ENCODE results near the gene RNF38.
"Not testable (repeated sequence)": the region's sequence is repeated elsewhere in the genome, so short reads cannot be mapped to it uniquely, and the experiment has no call there.

RNF38 gene

GRCh38 chr9:36399980-36400331 lies at the start of gene RNF38:
TSS of gene RNF38 (minus strand) at chr9:36400269. CDS start at chr9:36400108, 161 bp downstream.
- no peaks in the 10 kb centered on the region for H3K36me3 ChIP-seq
- TF ChIP-seq CTCF (IDR thresholded peaks at IDR 0.05): no peak
- H3K9me3 ChIP-seq: no peaks in the 10 kb centered on the region
- peaks cover 22 to 24% of the 10 kb centered on the region in 2 experiments for H3K4me1 ChIP-seq (ENCODE audit: control insufficient read depth in 1 of 2, insufficient read depth in 1 of 2, low read depth in 1 of 2, low read length in 1 of 2)
- H3K27me3 ChIP-seq: no peaks in the 10 kb centered on the region
- H3K4me3 ChIP-seq (ENCODE audit: low read depth in 1 of 2, low read length in 1 of 2): peak within 1 kb of the TSS; percentile 88 to 91
- H3K27ac ChIP-seq: peak within 1 kb of the TSS; percentile 96

GRCh38 chr9:36448555-36448954 lies 48.5 kb upstream of the RNF38 start:
- not testable (repeated sequence) for H3K4me1 ChIP-seq (ENCODE audit: control insufficient read depth in 1 of 2, insufficient read depth in 1 of 2, low read depth in 1 of 2, low read length in 1 of 2); H3K36me3 ChIP-seq; H3K27me3 ChIP-seq; H3K4me3 ChIP-seq (ENCODE audit: low read depth in 1 of 2, low read length in 1 of 2); H3K27ac ChIP-seq; H3K9me3 ChIP-seq

- Histone ChIP-seq H3K27me3 (no peaks in the 10 kb centered on the region), H3K4me3 (ENCODE audit: low read depth in 1 of 2, low read length in 1 of 2) (no peak overlapping the region), H3K36me3 (no peaks in the 10 kb centered on the region), H3K27ac (no peak overlapping the region), H3K4me1 (ENCODE audit: control insufficient read depth in 1 of 2, insufficient read depth in 1 of 2, low read depth in 1 of 2, low read length in 1 of 2) (no peaks in the 10 kb centered on the region), H3K9me3 (no peaks in the 10 kb centered on the region)
- no peak for TF ChIP-seq CTCF (IDR thresholded peaks at IDR 0.05)
These were observed 47.9 kb upstream of the RNF38 start for GRCh38 chr9:36448017-36448416.

- not testable (repeated sequence) for H3K36me3 ChIP-seq; H3K27me3 ChIP-seq; H3K4me1 ChIP-seq (ENCODE audit: control insufficient read depth in 1 of 2, insufficient read depth in 1 of 2, low read depth in 1 of 2, low read length in 1 of 2); H3K4me3 ChIP-seq (ENCODE audit: low read depth in 1 of 2, low read length in 1 of 2); H3K27ac ChIP-seq; H3K9me3 ChIP-seq
These were observed 46.6 kb upstream of the RNF38 start for GRCh38 chr9:36446678-36447077.

- H3K4me3 ChIP-seq (ENCODE audit: low read depth in 1 of 2, low read length in 1 of 2): no peak overlapping the region
- H3K9me3 ChIP-seq: no peaks in the 10 kb centered on the region
- no peaks in the 10 kb centered on the region for H3K27me3 ChIP-seq
- no peak for TF ChIP-seq CTCF (IDR thresholded peaks at IDR 0.05)
- no peak overlapping the region for H3K27ac ChIP-seq
- H3K4me1 ChIP-seq (ENCODE audit: control insufficient read depth in 1 of 2, insufficient read depth in 1 of 2, low read depth in 1 of 2, low read length in 1 of 2): no peaks in the 10 kb centered on the region
- H3K36me3 ChIP-seq: no peaks in the 10 kb centered on the region
These were observed 45.8 kb upstream of the RNF38 start for GRCh38 chr9:36445800-36446361.

- no peaks in the 10 kb centered on the region for H3K9me3 ChIP-seq
- TF ChIP-seq CTCF (IDR thresholded peaks at IDR 0.05): no peak
- no peak overlapping the region for H3K27ac ChIP-seq
- no peaks in the 10 kb centered on the region for H3K27me3 ChIP-seq
- no peaks in the 10 kb centered on the region for H3K4me1 ChIP-seq (ENCODE audit: control insufficient read depth in 1 of 2, insufficient read depth in 1 of 2, low read depth in 1 of 2, low read length in 1 of 2)
- H3K4me3 ChIP-seq (ENCODE audit: low read depth in 1 of 2, low read length in 1 of 2): no peak overlapping the region
- no peaks in the 10 kb centered on the region for H3K36me3 ChIP-seq
These were observed 44.1 kb upstream of the RNF38 start for GRCh38 chr9:36444203-36444602.

- Histone ChIP-seq H3K27ac (no peak overlapping the region), H3K4me3 (ENCODE audit: low read depth in 1 of 2, low read length in 1 of 2) (no peak overlapping the region), H3K9me3 (no peaks in the 10 kb centered on the region), H3K36me3 (no peaks in the 10 kb centered on the region), H3K4me1 (ENCODE audit: control insufficient read depth in 1 of 2, insufficient read depth in 1 of 2, low read depth in 1 of 2, low read length in 1 of 2) (no peaks in the 10 kb centered on the region), H3K27me3 (no peaks in the 10 kb centered on the region)
- no peak for TF ChIP-seq CTCF (IDR thresholded peaks at IDR 0.05)
These were observed 43.5 kb upstream of the RNF38 start for GRCh38 chr9:36443581-36443980.

All from neutrophil (primary cell).